GM18858 (cell line): ENCODE measurements around the gene POU3F1.

Experiments
- ATAC-seq: cut with Tn5 transposase; IDR thresholded peaks from one replicate; pipeline ENCODE4 v1.9.1; 2021; ENCODE audit not compliant: unreplicated experiment

The POU3F1 gene

DNA sequence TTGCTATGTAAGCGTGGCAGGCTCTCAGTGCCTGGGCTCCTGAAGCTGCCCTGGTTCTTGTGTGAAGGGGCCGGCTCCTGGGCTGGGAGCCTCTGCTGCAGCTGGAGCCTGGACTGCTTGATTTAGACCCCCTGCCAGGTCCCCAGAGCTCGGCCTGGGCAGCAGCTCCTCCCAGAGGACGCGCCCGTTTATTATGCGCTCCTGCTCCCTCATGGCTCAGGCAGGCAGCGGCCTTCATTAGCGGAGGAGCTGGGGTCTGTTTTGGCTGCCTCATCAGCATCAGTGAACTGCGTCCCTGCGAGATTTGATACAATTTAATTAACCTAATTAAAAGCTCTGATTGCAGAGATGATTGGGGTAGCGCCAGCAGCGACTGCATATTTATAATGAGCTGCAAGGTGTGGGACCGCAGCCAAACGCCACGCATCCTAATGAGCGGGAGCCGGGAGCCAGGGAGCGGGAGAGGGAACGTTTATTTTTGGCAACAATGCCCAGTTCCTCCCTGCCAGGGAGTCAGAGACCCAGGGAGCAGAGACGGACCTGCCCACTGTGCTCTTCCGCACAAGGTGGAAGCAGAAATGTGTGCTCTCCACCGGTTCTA lies 17.4 kb downstream of the POU3F1 start:
- no peak for ATAC-seq

- no peak for ATAC-seq
These were observed 17.9 kb downstream of the POU3F1 start for GRCh38 chr1:38028671-38029070.

- peak; percentile 75 for ATAC-seq
These were observed 18.4 kb downstream of the POU3F1 start for GRCh38 chr1:38028105-38028591.

- ATAC-seq = no peak
These were observed 19.1 kb downstream of the POU3F1 start for GRCh38 chr1:38027201-38028104.

DNA sequence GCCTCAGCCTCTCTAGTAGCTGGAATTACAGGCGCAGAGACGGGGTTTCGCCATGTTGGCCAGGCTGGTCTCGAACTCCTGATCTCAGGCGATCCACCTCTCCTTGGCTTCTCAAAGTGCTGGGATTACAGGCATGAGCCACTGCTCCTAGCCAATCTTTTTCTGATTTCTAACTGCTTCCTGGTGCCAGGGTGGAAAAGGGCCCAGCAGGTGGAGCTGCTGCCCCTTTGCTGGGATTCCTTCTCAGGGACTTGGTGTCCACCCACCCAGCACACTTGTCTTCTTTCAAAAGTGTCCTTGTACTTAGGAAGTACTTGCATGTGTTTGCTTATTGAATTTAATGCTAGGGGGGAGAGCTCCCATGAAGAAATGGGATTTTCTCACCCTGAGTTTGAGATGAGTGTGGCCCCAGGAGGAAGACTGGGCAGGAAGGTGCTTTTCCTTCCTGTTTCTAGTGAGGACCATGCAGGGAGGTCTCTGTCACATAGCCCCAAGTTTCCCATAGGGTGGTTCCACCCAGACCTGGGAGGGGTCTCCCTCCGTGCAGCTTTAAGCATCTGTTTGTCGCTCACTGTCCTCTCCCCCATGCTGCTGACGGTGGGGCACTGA lies 19.9 kb downstream of the POU3F1 start:
- ATAC-seq = no peak

DNA sequence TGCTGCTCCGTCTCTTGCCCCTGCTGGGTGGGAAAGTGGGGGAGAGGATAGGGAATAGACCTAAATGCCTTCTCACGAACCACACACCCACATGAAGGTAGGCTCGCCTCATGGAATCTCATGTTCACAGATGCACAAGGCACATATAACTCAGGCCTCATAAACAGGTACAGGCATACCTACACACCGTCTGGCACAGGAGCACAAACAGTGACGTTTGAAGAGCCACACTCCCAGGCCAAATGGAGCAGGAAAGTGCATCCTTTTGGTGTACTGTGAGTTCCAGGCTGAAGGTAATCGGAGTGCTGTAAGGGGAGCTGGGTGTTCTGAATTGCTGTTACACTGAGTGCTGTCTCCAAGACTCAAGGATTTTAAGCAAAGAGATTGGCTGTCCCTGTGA lies 20.9 kb downstream of the POU3F1 start:
- no peak for ATAC-seq

DNA sequence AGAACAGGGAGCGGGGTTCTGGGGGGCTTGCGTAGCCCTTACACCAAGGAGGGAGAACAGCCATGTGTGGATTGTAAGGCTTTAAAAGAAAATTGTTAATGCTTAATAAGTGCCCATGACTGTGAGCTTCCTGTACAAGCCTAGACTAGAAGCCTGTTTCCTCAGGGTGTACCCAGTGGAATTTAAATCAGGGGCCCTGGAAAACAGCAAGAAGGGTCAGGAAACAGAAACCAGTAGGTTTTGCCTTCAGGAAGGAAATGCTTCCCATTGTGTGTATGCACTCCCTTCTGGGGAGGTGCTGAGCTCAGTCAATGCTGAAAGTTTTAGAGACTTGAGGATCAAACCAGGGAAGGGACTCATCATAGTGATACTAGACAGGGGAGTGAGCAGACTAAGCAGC lies 21.4 kb downstream of the POU3F1 start:
- no peak for ATAC-seq

- ATAC-seq = no peak
These were observed 23.8 kb downstream of the POU3F1 start for GRCh38 chr1:38022810-38023209.

DNA sequence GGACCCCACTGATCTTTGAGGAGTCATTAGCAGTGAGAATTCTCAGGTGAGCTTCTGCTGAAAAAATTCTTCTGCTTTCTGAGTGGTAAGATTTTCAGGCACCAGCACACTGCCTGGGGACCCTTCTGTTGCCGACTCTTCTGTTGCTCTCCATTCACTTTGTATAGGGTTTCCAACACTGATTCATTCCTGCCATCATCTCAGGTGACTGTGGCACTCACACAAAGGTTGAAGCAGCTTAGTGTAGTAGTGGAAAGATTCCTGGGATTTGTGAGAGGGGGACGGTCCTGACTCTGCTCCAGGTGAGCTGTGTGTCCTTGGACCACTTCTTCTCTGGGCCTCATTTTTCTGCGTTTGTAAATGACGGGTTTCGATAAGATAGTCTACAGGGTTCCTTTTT lies 24.6 kb downstream of the POU3F1 start:
- no peak for ATAC-seq

- no peak for ATAC-seq
These were observed 26.2 kb downstream of the POU3F1 start for GRCh38 chr1:38020396-38020795.

GRCh38 chr1:38018864-38019343 lies 27.7 kb downstream of the POU3F1 start:
- no peak for ATAC-seq

DNA sequence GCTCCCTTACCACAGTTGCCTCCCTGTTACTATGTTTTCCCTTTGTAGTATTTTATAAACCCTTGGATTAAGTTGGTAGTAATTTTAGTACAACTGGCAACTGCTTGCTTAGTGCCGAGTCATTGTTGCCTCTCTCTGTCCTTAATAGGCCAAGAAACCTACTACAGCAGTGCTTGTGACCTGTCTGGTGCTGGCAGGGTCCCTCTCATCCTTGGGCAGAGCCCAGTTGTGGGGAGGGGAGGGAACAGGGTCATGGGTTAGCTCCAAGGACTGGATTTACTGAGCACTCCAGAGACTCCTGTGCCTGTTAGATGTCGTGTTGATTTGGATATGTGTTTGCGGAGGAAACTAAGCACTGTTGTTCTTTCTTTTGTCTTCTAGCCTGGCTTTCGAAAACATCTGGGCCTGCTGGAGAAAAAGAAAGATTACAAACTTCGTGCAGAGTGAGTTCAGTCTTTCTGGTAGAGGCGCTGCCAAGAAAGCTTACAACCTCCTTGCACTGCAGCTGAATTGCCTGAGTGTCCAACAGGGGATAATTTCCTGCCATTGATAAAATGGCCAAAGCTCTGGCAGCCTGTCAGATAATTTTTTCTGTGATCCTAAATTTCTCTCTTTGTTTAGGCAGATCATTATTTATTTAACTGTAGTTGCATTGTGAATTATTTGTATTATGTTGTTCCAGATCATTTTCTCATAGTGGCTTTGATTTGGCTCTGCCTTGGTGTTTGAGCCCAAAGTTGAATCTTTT lies 30.4 kb downstream of the POU3F1 start:
- ATAC-seq = no peak

DNA sequence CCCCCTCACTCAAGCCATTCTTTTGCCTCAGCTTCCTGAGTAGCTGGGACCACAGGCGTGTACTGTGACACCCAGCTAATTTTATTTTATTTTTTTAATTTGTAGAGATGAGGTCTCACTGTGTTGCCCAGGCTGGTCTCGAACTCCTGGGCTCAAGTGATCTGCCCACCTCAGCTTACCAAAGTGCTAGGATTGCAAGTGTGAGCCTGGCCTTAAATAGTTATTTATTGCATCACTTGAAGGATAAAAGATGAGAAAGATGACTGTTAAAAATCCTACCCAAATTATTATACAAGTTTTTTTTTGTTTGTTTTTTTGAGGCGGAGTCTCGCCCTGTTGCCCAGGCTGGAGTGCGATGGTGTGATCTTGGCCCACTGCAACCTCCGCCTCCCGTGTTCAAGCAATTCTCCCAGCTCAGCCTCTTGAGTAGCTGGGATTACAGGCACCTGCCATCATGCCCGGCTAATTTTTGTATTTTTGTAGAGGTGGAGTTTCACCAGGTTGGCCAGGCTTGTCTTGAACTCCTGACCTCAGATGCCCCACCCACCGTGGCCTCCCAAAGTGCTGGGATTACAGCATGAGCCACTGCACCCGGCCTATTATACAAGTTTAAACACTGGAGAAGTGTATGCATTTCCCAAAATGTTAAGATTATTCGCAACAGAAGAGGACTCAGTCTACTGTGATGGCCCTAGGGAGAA lies 31.7 kb downstream of the POU3F1 start:
- no peak for ATAC-seq

- ATAC-seq = no peak
These were observed 32.4 kb downstream of the POU3F1 start for GRCh38 chr1:38014171-38014570.

DNA sequence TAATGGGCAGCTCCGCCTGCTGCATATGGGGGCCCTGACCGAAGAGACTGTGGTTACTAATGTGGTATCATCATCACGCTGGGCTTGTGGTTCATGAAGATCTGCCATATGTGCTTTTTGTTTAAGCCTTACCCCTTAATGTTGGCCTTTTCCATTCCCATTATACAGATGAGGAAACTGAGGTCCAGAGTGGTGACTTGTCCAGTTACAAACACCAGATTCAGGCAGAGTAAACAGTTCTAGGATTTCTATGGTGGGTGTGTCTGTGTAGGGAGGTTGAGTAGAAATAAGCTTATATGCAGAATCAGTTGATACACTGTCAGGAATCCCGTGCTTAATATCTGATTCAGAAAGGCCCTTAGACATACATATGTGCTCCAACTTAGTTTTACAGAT lies 33.4 kb downstream of the POU3F1 start:
- no peak for ATAC-seq

DNA sequence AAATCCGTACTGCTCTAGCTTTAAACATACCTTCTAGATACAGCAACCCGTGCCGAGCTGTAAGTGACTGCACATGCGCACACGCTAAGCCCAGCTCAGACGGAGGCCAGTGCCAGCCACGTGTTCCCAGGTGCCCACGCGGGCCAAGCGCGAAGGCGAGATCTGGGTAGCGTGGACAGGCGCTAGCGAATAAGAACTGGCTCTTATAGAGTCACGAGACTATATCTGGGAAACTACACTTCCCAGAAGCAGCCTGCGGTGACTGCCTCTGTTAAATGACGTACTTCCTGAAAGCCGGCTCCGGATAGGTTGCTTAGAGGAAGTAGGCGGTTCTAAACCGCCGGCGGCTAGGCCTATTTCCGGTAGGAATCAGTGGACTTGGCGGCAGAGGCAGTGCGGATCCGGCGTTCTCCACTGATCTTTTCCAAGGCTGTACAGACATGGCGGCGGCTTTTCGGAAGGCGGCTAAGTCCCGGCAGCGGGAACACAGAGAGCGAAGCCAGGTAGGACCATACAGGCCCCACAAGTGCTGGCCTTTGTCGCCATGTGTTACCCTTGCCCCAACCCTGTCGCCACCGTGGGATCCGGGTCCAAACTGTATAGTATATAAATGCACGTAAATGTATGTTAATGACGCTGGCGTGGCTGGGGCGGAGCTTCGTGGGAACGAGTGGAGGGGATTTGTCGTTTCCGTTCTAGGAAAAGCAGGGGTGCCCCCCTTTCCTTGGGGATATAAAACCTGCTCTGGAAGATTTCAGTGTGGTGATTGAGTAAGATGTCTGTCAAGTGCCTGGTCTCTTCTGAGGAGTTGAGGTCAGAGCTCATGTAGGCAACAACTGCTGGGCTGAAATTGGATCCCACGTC lies 34.0 kb downstream of the POU3F1 start, which contains the start of gene UTP11:
TSS of gene UTP11 (plus strand) at position 372 of the 864 bp plus-strand sequence. CDS start at position 441, 69 bp downstream.
- peak; percentile 83 for ATAC-seq

- ATAC-seq = no peak
These were observed 36.8 kb downstream of the POU3F1 start for GRCh38 chr1:38009841-38010180.

- no peak for ATAC-seq
These were observed 37.3 kb downstream of the POU3F1 start for GRCh38 chr1:38009088-38009840.
